ENCODE measurements around the gene NOXO1.

Gene NOXO1

DNA sequence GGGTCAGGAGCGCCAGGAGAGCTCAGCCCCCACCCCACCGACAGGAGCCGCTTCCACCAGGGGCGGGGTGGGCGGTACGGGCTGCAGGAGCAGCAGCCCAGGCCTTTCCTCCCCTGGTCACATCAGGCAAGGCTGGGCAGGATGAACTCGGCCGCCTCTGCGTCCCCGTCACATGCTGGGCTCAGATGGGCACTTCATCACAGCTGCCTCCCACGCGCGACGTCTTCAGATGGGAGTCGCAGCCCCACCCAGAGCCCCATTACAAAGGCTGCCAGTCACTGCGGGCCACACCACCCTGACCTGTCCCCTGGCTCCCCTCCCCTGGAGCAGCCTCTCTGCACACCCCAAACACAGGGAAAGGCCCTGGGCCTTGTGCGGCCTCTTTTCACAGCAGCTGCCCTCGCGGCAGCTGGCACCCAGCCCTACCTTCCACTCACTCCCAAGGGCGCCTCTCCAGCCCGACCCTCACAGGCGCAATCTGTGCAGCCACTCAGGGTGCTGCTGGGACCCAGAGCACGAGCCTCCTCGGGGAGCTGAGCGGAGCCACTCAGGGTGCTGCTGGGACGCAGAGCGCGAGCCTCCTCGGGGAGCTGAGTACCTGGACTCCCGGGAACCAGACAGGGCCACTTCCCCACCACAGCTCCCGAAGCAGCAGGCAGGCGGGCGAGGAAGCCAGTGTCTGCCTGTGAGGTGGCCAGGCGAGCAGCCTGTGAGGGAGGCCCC is 23.7 kb upstream of the NOXO1 start:
- Histone ChIP-seq H2AFZ (ENCODE audit: low read depth, low read length) (no peak overlapping the region), H3K4me2 (ENCODE audit: insufficient read depth, low read length) (no peak overlapping the region), H3K9ac (ENCODE audit: low read depth, low read length) (no peak overlapping the region), H3K27ac (ENCODE audit: low read length) (no peak overlapping the region), H3K4me3 (ENCODE audit: low read depth in 1 of 2, low read length in 2 of 2) (no peak overlapping the region), H3K27me3 (ENCODE audit: insufficient read depth, low read length, poor library complexity) (no peaks in the 10 kb centered on the region), H3K4me1 (ENCODE audit: insufficient read depth, low read length) (peaks cover 36% of the 10 kb centered on the region), H3K79me2 (ENCODE audit: insufficient read depth, low read length) (peaks cover 65% of the 10 kb centered on the region), H3K36me3 (ENCODE audit: insufficient read depth, low read length) (peaks cover 80% of the 10 kb centered on the region), H4K20me1 (ENCODE audit: insufficient read depth, low read length) (peaks cover 74% of the 10 kb centered on the region), H3K9me3 (ENCODE audit: insufficient read depth, low read length, severe bottlenecking) (no peaks in the 10 kb centered on the region)
- DNase-seq (no peak), ATAC-seq (ENCODE audit: insufficient read depth, low read depth) (no peak)
- TF ChIP-seq CTCF (IDR thresholded peaks at IDR 0.05; ENCODE audit: borderline replicate concordance, extremely low read depth, low read length, poor library complexity, severe bottlenecking) = no peak
- TF ChIP-seq EZH2 (IDR thresholded peaks at IDR 0.05; ENCODE audit: borderline replicate concordance, low read depth, low read length, severe bottlenecking) = no peak

DNA sequence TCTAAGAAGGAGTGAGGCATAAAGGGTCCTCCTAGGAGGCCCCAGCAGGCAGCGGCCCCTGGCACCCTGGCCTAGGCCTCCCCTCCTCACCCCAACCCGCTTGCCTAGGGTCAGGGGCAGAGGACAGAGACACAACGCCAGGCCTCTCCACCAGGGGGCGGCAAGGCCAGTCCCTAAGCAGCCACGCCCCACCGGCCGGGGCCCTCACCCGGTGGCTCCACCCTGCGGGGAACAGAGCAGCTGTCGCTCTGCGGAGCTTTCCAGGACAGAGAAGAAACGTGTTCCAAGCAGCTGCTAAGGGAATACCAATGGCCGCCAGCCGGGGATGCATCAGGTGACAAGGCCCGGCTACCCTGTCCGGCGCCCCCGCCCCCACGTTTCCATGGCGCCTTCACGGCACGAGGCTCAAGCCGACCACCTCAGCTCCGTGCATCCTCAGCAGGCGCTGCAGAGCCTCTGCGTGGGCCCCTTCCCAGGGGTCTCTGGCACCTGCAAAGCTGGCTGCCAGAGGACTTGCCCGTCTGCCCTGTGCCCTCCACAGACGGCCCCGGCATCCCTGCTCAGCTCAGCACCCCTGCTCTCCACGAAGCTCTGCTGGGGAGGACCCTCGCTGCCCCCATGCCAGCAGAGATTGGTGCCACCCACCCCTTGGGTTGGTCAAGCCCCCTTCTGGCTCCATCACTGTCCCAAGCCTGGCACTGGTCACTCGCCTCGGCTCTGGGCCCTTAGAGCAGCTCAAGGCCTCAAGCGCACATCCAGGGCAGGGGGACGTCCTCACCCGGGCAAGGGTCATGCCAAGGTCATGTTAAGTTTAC is 22.8 kb upstream of the NOXO1 start:
- Histone ChIP-seq H3K36me3 (ENCODE audit: insufficient read depth, low read length) (peaks cover 89% of the 10 kb centered on the region), H3K9ac (ENCODE audit: low read depth, low read length) (no peak overlapping the region), H2AFZ (ENCODE audit: low read depth, low read length) (no peak overlapping the region), H4K20me1 (ENCODE audit: insufficient read depth, low read length) (peaks cover 75% of the 10 kb centered on the region), H3K4me2 (ENCODE audit: insufficient read depth, low read length) (no peak overlapping the region), H3K27me3 (ENCODE audit: insufficient read depth, low read length, poor library complexity) (no peaks in the 10 kb centered on the region), H3K27ac (ENCODE audit: low read length) (no peak overlapping the region), H3K4me1 (ENCODE audit: insufficient read depth, low read length) (peaks cover 36% of the 10 kb centered on the region), H3K4me3 (ENCODE audit: low read depth in 1 of 2, low read length in 2 of 2) (no peak overlapping the region), H3K9me3 (ENCODE audit: insufficient read depth, low read length, severe bottlenecking) (no peaks in the 10 kb centered on the region), H3K79me2 (ENCODE audit: insufficient read depth, low read length) (peaks cover 58% of the 10 kb centered on the region)
- ATAC-seq (ENCODE audit: insufficient read depth, low read depth) (peak; percentile 82), DNase-seq (peak; percentile 82)
- no peak for TF ChIP-seq EZH2 (IDR thresholded peaks at IDR 0.05; ENCODE audit: borderline replicate concordance, low read depth, low read length, severe bottlenecking)
- peak; percentile 79 for TF ChIP-seq CTCF (IDR thresholded peaks at IDR 0.05; ENCODE audit: borderline replicate concordance, extremely low read depth, low read length, poor library complexity, severe bottlenecking)

- no peaks in the 10 kb centered on the region for H3K27me3 ChIP-seq (ENCODE audit: insufficient read depth, low read length, poor library complexity)
- H3K9ac ChIP-seq (ENCODE audit: low read depth, low read length) = no peak overlapping the region
- H4K20me1 ChIP-seq (ENCODE audit: insufficient read depth, low read length) = peaks cover 69% of the 10 kb centered on the region
- no peak overlapping the region for H2AFZ ChIP-seq (ENCODE audit: low read depth, low read length)
- peaks cover 51% of the 10 kb centered on the region for H3K79me2 ChIP-seq (ENCODE audit: insufficient read depth, low read length)
- no peak overlapping the region for H3K4me2 ChIP-seq (ENCODE audit: insufficient read depth, low read length)
- H3K4me3 ChIP-seq (ENCODE audit: low read depth in 1 of 2, low read length in 2 of 2) = no peak overlapping the region
- ATAC-seq (ENCODE audit: insufficient read depth, low read depth) = no peak
- H3K27ac ChIP-seq (ENCODE audit: low read length) = no peak overlapping the region
- peaks cover 96% of the 10 kb centered on the region for H3K36me3 ChIP-seq (ENCODE audit: insufficient read depth, low read length)
- H3K4me1 ChIP-seq (ENCODE audit: insufficient read depth, low read length) = peaks cover 29% of the 10 kb centered on the region
- no peaks in the 10 kb centered on the region for H3K9me3 ChIP-seq (ENCODE audit: insufficient read depth, low read length, severe bottlenecking)
- no peak for DNase-seq
- no peak for TF ChIP-seq CTCF (IDR thresholded peaks at IDR 0.05; ENCODE audit: borderline replicate concordance, extremely low read depth, low read length, poor library complexity, severe bottlenecking)
Measured at GRCh38 chr16:2003231-2003826, 22.1 kb upstream of the NOXO1 start.

All from DND-41 (cell line).